Mucosa of descending colon (tissue), 3 donors: Measurements from ENCODE around the gene TNIK. TPM values are rescaled to one million over a fixed set of nuclear protein-coding genes. Genes with fewer than 3 reads are reported as not detected.

Experiments
- ATAC-seq: fragments of 200-7000 bp; cut with Tn5 transposase; one replicate; pipeline ENCODE4 v1.9.1; 2020; ENCODE audit warnings: mild to moderate bottlenecking, moderate library complexity
- DNase-seq, 3 donors: peaks; one replicate each; pipeline ENCODE4 v3.0.0-alpha.2; 2020
- H3K36me3 ChIP-seq: fragments of 200-600 bp; one replicate; pipeline ENCODE4 v1.8.0; 2021; ENCODE audit warnings: low read depth, mild to moderate bottlenecking
- H3K4me1 ChIP-seq: fragments of 200-600 bp; one replicate; pipeline ENCODE4 v1.8.0; 2021; ENCODE audit warnings: low read depth, mild to moderate bottlenecking
- H3K4me3 ChIP-seq: fragments of 200-600 bp; one replicate; pipeline ENCODE4 v1.8.0; 2021; ENCODE audit warnings: mild to moderate bottlenecking
- H3K9me3 ChIP-seq: fragments of 200-600 bp; one replicate; pipeline ENCODE4 v1.8.0; 2021; ENCODE audit warnings: mild to moderate bottlenecking
- CTCF ChIP-seq: fragments of 200-600 bp; IDR thresholded peaks from one replicate; pipeline ENCODE4 v1.8.0; 2022; ENCODE audit warnings: antibody characterized with exemption, mild to moderate bottlenecking
- intact Hi-C, 2 donors: fragments of 100-400 bp; cut with DNase I in 1 of 2; cut with micrococcal nuclease in 1 of 2; formaldehyde crosslinking; loops; one replicate each; pipeline versions ENCODE4 v1.11.0 to v1.11.1; 2022; cut with DNase I, micrococcal nuclease
- total RNA-seq, 3 donors: library from RNA; stranded (reverse); fragmentation: NEBNext Ultra II Directional in 2 of 3; extraction: Animal tissue kit (Norgen Biotek cat#: 25700) in 2 of 3; gene quantifications; one replicate each; pipeline versions ENCODE4 v1.2.1 to v1.2.4, GENCODE V29; 2021 to 2023
- donor health status: DM: no; HTN: no; CAD: no; lungs with moderate emphysema.
- donor health status: DM: no; HTN: no; CAD: no.
- donor health status: DM: no; HTN: yes; CAD: no.

The TNIK gene
- total RNA-seq, 3 donors from 2014 or later, result 27.2 to 33.0 (median 28.0) TPM

- DNase-seq, result peak in 1 of 3 donors; percentile 25
- ATAC-seq, result peak; percentile 43
Measured at GRCh38 chr3:171284308-171285075, 175.7 kb downstream of the TNIK start.

GRCh38 chr3:171283848-171284222 lies 176.4 kb downstream of the TNIK start:
- Histone ChIP-seq H3K36me3 (no peaks in the 10 kb centered on the region), H3K4me1 (no peaks in the 10 kb centered on the region), H3K4me3 (no peak overlapping the region), H3K9me3 (no peaks in the 10 kb centered on the region)
- DNase-seq (no peak), ATAC-seq (no peak)
- TF ChIP-seq CTCF, result no peak
- intact Hi-C loops, result no loop called here

More at GRCh38 chr3:171284308-171285075, 175.7 kb downstream of the TNIK start:
- no peaks in the 10 kb centered on the region for H3K9me3 ChIP-seq
- H3K36me3 ChIP-seq, result no peaks in the 10 kb centered on the region
- intact Hi-C loops, result no loop called here
- no peak for TF ChIP-seq CTCF
- no peak overlapping the region for H3K4me3 ChIP-seq
- no peaks in the 10 kb centered on the region for H3K4me1 ChIP-seq

GRCh38 chr3:171283183-171283847 lies 176.9 kb downstream of the TNIK start:
- intact Hi-C loops, result no loop called here
- Histone ChIP-seq H3K4me1 (no peaks in the 10 kb centered on the region), H3K4me3 (no peak overlapping the region), H3K36me3 (no peaks in the 10 kb centered on the region), H3K9me3 (no peaks in the 10 kb centered on the region)
- DNase-seq (no peak), ATAC-seq (no peak)
- no peak for TF ChIP-seq CTCF

- no peaks in the 10 kb centered on the region for H3K36me3 ChIP-seq
- intact Hi-C loops, result no loop called here
- DNase-seq (no peak), ATAC-seq (no peak)
- H3K4me1 ChIP-seq, result no peaks in the 10 kb centered on the region
- no peak for TF ChIP-seq CTCF
- H3K4me3 ChIP-seq, result no peak overlapping the region
- H3K9me3 ChIP-seq, result no peaks in the 10 kb centered on the region
Measured at GRCh38 chr3:171282041-171282440, 178.2 kb downstream of the TNIK start.

GRCh38 chr3:171281256-171281992 lies 178.8 kb downstream of the TNIK start:
- Histone ChIP-seq H3K36me3 (no peaks in the 10 kb centered on the region), H3K4me1 (no peaks in the 10 kb centered on the region)
- ATAC-seq, result no peak

More at GRCh38 chr3:171281256-171281992, 178.8 kb downstream of the TNIK start:
- Histone ChIP-seq H3K9me3 (no peaks in the 10 kb centered on the region), H3K4me3 (no peak overlapping the region)
- DNase-seq, result no peak
- intact Hi-C loops, result no loop called here
- no peak for TF ChIP-seq CTCF
